Activated CD4-positive, alpha-beta memory T cell treated with anti-CD3 and anti-CD28 coated beads, Interleukin-2, amount 10 ng/mL, durations not matched to agents 7 days and 5 days (primary cell): ENCODE measurements around the gene DYNC2H1. TPM values are rescaled to one million over a fixed set of nuclear protein-coding genes. Genes with fewer than 3 reads are reported as not detected.
"Not testable (repeated sequence)": the region's sequence is repeated elsewhere in the genome, so short reads cannot be mapped to it uniquely, and the experiment has no call there.

ENCODE experiments used
- CTCF ChIA-PET: fragments of 350-600 bp; sonication (Branson Sonifier 250); formaldehyde crosslinking; loops from one replicate; lab custom pipeline; 2021; ENCODE audit warnings: antibody characterized with exemption, inconsistent platforms; lab: Charles Lee
- POLR2A ChIA-PET: fragments of 350-600 bp; sonication (Branson Sonifier 250); formaldehyde crosslinking; loops from one replicate; lab custom pipeline; 2021; ENCODE audit warnings: antibody characterized with exemption; lab: Charles Lee
- DNase-seq: peaks from one replicate; pipeline ENCODE4 v3.0.0-alpha.2; 2020
- H3K27ac Mint-ChIP-seq: one replicate; pipeline ENCODE4 v1.8.0; 2021; ENCODE audit warnings: mild to moderate bottlenecking, mixed read lengths
- H3K27me3 Mint-ChIP-seq: one replicate; pipeline ENCODE4 v1.8.0; 2021; ENCODE audit warnings: mixed read lengths
- H3K36me3 Mint-ChIP-seq: one replicate; pipeline ENCODE4 v1.8.0; 2021; ENCODE audit warnings: low read depth, mixed read lengths
- H3K4me1 Mint-ChIP-seq: one replicate; pipeline ENCODE4 v1.8.0; 2021; ENCODE audit warnings: mixed read lengths
- H3K4me3 Mint-ChIP-seq: one replicate; pipeline ENCODE4 v1.8.0; 2021; ENCODE audit warnings: mild to moderate bottlenecking, mixed read lengths
- H3K9me3 Mint-ChIP-seq: one replicate; pipeline ENCODE4 v1.8.0; 2021; ENCODE audit warnings: mixed read lengths
- total RNA-seq, 2 experiments: library from RNA; stranded (reverse); gene quantifications; one replicate each; pipeline ENCODE4 v1.2.3, GENCODE V29; 2021

DYNC2H1 gene
- total RNA-seq, 2 experiments from 2014 or later: 3.0 to 3.1 TPM

GRCh38 chr11:103091064-103091800 is 18.0 kb upstream of the DYNC2H1 start:
- Mint-ChIP-seq H3K36me3 (peaks cover 19% of the 10 kb centered on the region), H3K4me3 (peak overlapping the region; percentile 93), H3K9me3 (no peaks in the 10 kb centered on the region), H3K27ac (peak overlapping the region; percentile 91), H3K4me1 (peaks cover 31% of the 10 kb centered on the region), H3K27me3 (peaks cover 12% of the 10 kb centered on the region)
- ChIA-PET CTCF (interaction anchor here (1.0 to 3.3 kb wide), 4 partner anchors 9 to 18 kb away, joined by 3 to 35 read pairs (median 10); partner anchors contain the start of gene DYNC2H1), POLR2A (interaction anchor here (0.7 to 3.4 kb wide), 14 partner anchors 8 to 65 kb away, joined by 3 to 88 read pairs (median 3); partner anchors contain the start of gene DYNC2H1)
- DNase-seq: peak; percentile 50

- Mint-ChIP-seq H3K36me3 (peaks cover 16% of the 10 kb centered on the region), H3K4me1 (peaks cover 28% of the 10 kb centered on the region), H3K27ac (peak within 1 kb of the TSS; percentile 91), H3K4me3 (peak within 1 kb of the TSS; percentile 93), H3K9me3 (no peaks in the 10 kb centered on the region), H3K27me3 (peaks cover 12% of the 10 kb centered on the region)
- POLR2A ChIA-PET: interaction anchor here (0.7 to 3.4 kb wide), 16 partner anchors 8 to 65 kb away, joined by 3 to 88 read pairs (median 3); partner anchors contain the start of gene DYNC2H1
- CTCF ChIA-PET: interaction anchor here (0.9 to 3.3 kb wide), 5 partner anchors 10 to 48 kb away, joined by 3 to 35 read pairs (median 4); partner anchors contain the start of gene DYNC2H1
- peak; percentile 96 for DNase-seq
Measured at GRCh38 chr11:103091801-103092524, 17.3 kb upstream of the DYNC2H1 start, which contains the start of gene DCUN1D5. Gene DCUN1D5 (minus strand): TSS chr11:103092160. CDS start chr11:103091872, 288 bp downstream.

- ChIA-PET CTCF (interaction anchor here (1.6 kb wide), 1 partner anchor 12 kb away, joined by 4 read pairs; the partner anchor contains the start of gene DYNC2H1), POLR2A (interaction anchor here (0.6 kb wide), 1 partner anchor 54 kb away, joined by 3 read pairs; no protein-coding TSS in a partner anchor)
Measured at GRCh38 chr11:103097279-103097678, 11.9 kb upstream of the DYNC2H1 start.

GRCh38 chr11:103109818-103110388 is 677 bp downstream of the DYNC2H1 start:
- DNase-seq: no peak

More at GRCh38 chr11:103097279-103097678, 11.9 kb upstream of the DYNC2H1 start:
- Mint-ChIP-seq H3K4me3 (no peak overlapping the region), H3K4me1 (peaks cover 6% of the 10 kb centered on the region), H3K27ac (no peak overlapping the region), H3K27me3 (peaks cover 29% of the 10 kb centered on the region), H3K36me3 (peaks cover 2% of the 10 kb centered on the region), H3K9me3 (no peaks in the 10 kb centered on the region)
- no peak for DNase-seq

GRCh38 chr11:103110391-103110790 is 1.2 kb downstream of the DYNC2H1 start:
- peak overlapping the region; percentile 90 for H3K4me3 Mint-ChIP-seq
- H3K9me3 Mint-ChIP-seq: no peaks in the 10 kb centered on the region
- no peak for DNase-seq
- POLR2A ChIA-PET: interaction anchor here (3.8 kb wide), 1 partner anchor 19 kb away, joined by 88 read pairs; the partner anchor contains the start of gene DCUN1D5
- CTCF ChIA-PET: interaction anchor here (1.2 to 2.1 kb wide), 2 partner anchors 35 to 74 kb away, joined by 3 to 13 read pairs; no protein-coding TSS in a partner anchor
- H3K4me1 Mint-ChIP-seq: peaks cover 17% of the 10 kb centered on the region
- H3K27ac Mint-ChIP-seq: no peak overlapping the region
- no peaks in the 10 kb centered on the region for H3K36me3 Mint-ChIP-seq
- peaks cover 2% of the 10 kb centered on the region for H3K27me3 Mint-ChIP-seq

More at GRCh38 chr11:103109818-103110388, 677 bp downstream of the DYNC2H1 start:
- peak overlapping the region; percentile 71 for H3K27ac Mint-ChIP-seq
- H3K9me3 Mint-ChIP-seq: no peaks in the 10 kb centered on the region
- H3K27me3 Mint-ChIP-seq: peaks cover 2% of the 10 kb centered on the region
- ChIA-PET CTCF (interaction anchor here (0.6 to 2.2 kb wide), 15 partner anchors 10 to 1999 kb away, joined by 3 to 35 read pairs (median 4); partner anchors contain the start of gene DCUN1D5), POLR2A (interaction anchor here (1.2 to 3.8 kb wide), 4 partner anchors 10 to 73 kb away, joined by 4 to 88 read pairs (median 5); partner anchors contain the start of gene DCUN1D5)
- H3K4me3 Mint-ChIP-seq: peak overlapping the region; percentile 90
- no peaks in the 10 kb centered on the region for H3K36me3 Mint-ChIP-seq
- peaks cover 16% of the 10 kb centered on the region for H3K4me1 Mint-ChIP-seq

- no peak overlapping the region for H3K4me3 Mint-ChIP-seq
- no peak overlapping the region for H3K27ac Mint-ChIP-seq
- ChIA-PET POLR2A (interaction anchor here (0.7 to 1.2 kb wide), 2 partner anchors 20 to 72 kb away, joined by 3 to 4 read pairs; partner anchors contain the start of gene DCUN1D5), CTCF (no interaction called here)
- H3K27me3 Mint-ChIP-seq: no peaks in the 10 kb centered on the region
- peaks cover 17% of the 10 kb centered on the region for H3K4me1 Mint-ChIP-seq
- DNase-seq: no peak
- H3K36me3 Mint-ChIP-seq: no peaks in the 10 kb centered on the region
- H3K9me3 Mint-ChIP-seq: no peaks in the 10 kb centered on the region
Measured at GRCh38 chr11:103111400-103111799, 2.2 kb downstream of the DYNC2H1 start.

GRCh38 chr11:103112364-103112763 is 3.1 kb downstream of the DYNC2H1 start:
- H3K27me3 Mint-ChIP-seq: no peaks in the 10 kb centered on the region
- CTCF ChIA-PET: no interaction called here
- H3K36me3 Mint-ChIP-seq: no peaks in the 10 kb centered on the region

GRCh38 chr11:103114836-103115235 is 5.6 kb downstream of the DYNC2H1 start:
- ChIA-PET CTCF (no interaction called here), POLR2A (no interaction called here)
- Mint-ChIP-seq H3K27me3 (no peaks in the 10 kb centered on the region), H3K4me1 (peaks cover 6% of the 10 kb centered on the region), H3K9me3 (no peaks in the 10 kb centered on the region), H3K4me3 (no peak overlapping the region), H3K27ac (no peak overlapping the region), H3K36me3 (no peaks in the 10 kb centered on the region)
- DNase-seq: no peak

More at GRCh38 chr11:103112364-103112763, 3.1 kb downstream of the DYNC2H1 start:
- POLR2A ChIA-PET: interaction anchor here (1.2 kb wide), 2 partner anchors 20 to 71 kb away, joined by 3 to 7 read pairs; partner anchors contain the start of gene DCUN1D5
- no peak for DNase-seq
- Mint-ChIP-seq H3K27ac (no peak overlapping the region), H3K9me3 (no peaks in the 10 kb centered on the region), H3K4me3 (no peak overlapping the region), H3K4me1 (peaks cover 17% of the 10 kb centered on the region)

- Mint-ChIP-seq H3K4me1 (no peaks in the 10 kb centered on the region), H3K27ac (no peak overlapping the region), H3K27me3 (no peaks in the 10 kb centered on the region), H3K9me3 (no peaks in the 10 kb centered on the region), H3K36me3 (no peaks in the 10 kb centered on the region), H3K4me3 (no peak overlapping the region)
- DNase-seq: no peak
- ChIA-PET POLR2A (no interaction called here), CTCF (interaction anchor here (1.0 kb wide), 1 partner anchor 16 kb away, joined by 4 read pairs; the partner anchor contains the start of gene DYNC2H1)
Measured at GRCh38 chr11:103125462-103125861, 16.2 kb downstream of the DYNC2H1 start.

GRCh38 chr11:103141986-103142385 is 32.8 kb downstream of the DYNC2H1 start:
- POLR2A ChIA-PET, H3K4me3 Mint-ChIP-seq, H3K36me3 Mint-ChIP-seq, DNase-seq, H3K4me1 Mint-ChIP-seq, H3K27me3 Mint-ChIP-seq, H3K9me3 Mint-ChIP-seq, H3K27ac Mint-ChIP-seq, CTCF ChIA-PET: not testable (repeated sequence)

GRCh38 chr11:103147627-103148026 is 38.4 kb downstream of the DYNC2H1 start:
- POLR2A ChIA-PET: no interaction called here
- H3K9me3 Mint-ChIP-seq: no peaks in the 10 kb centered on the region
- no peaks in the 10 kb centered on the region for H3K36me3 Mint-ChIP-seq
- H3K27me3 Mint-ChIP-seq: no peaks in the 10 kb centered on the region
- H3K4me3 Mint-ChIP-seq: no peak overlapping the region
- no peaks in the 10 kb centered on the region for H3K4me1 Mint-ChIP-seq
- H3K27ac Mint-ChIP-seq: no peak overlapping the region
- CTCF ChIA-PET: no interaction called here
- no peak for DNase-seq

GRCh38 chr11:103157542-103157941 is 48.3 kb downstream of the DYNC2H1 start:
- H3K27ac Mint-ChIP-seq: no peak overlapping the region
- no peaks in the 10 kb centered on the region for H3K36me3 Mint-ChIP-seq
- H3K27me3 Mint-ChIP-seq: no peaks in the 10 kb centered on the region
- ChIA-PET CTCF (no interaction called here), POLR2A (no interaction called here)
- DNase-seq: no peak
- H3K4me1 Mint-ChIP-seq: no peaks in the 10 kb centered on the region
- no peaks in the 10 kb centered on the region for H3K9me3 Mint-ChIP-seq
- no peak overlapping the region for H3K4me3 Mint-ChIP-seq
